Cardiac ventricle fibroblast (primary cell): ENCODE data around the gene TMEM196. TPM values are rescaled to one million over a fixed set of nuclear protein-coding genes. Genes with fewer than 3 reads are reported as not detected.

Experiments used
- total RNA-seq: library from RNA; depleted of rRNA; stranded (reverse); fragments of >200 nt; gene quantifications from 2 replicates; pipeline ENCODE4 v1.2.3, GENCODE V29; 2015

Gene TMEM196
- total RNA-seq = not detected in 2 replicates

GRCh38 chr7:19772841-19773760 lies at the start of gene TMEM196:
Gene TMEM196, minus strand, starts transcription at chr7:19773617. Its CDS starts 921 bp downstream, at chr7:19772696.

DNA sequence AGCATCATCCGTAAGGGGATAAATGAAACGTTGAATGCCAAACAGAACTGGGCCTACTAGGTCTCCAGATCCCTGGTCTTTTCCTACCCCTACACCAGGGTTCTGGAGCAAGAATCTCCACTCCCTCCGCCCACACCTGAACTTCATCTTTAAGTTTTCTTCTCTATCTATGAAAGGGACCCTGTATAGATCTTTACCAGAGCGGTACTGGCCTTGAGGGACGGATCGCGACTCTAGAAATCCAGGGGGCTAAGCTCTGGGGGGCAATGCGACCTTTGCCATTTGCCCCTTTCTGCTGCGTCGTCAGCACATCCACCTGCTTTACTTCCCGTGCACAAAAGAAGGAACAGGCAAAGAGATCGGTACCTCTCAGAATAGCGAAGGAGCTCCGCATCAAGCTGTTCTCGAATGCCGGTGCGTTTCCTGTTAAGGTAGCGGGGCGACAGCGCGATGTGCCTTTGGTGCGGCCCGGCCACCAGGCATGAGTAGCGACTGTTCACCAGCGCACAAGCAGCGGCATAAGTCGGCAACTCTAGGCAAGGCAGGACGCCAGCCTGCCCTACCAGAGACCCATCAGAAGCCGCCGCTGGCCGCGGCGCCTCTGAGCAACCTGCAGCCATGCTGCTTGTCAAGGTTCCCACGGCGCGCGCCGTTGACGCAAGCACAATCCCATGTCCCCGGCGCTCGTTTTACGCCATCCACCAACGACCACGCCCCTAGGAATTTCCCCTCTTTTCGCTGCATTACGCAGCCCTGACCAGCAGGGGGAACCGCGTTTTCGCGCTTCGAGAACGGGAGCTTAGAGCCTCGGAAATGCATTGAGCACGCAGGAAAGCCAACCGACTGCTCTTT lies 64.8 kb downstream of the TMEM196 start, which contains the start of gene POLR1F:
TSS of gene POLR1F (minus strand) at position 641 of the 852 bp plus-strand sequence. CDS start at position 620, 21 bp downstream.

Other genes starting within 250 kb of the TMEM196 start
- 6.7 and 8.2 TPM in 2 replicates for gene POLR1F, start 64.6 kb downstream of the TMEM196 start, total RNA-seq